Vagina (tissue), 2 donors: ENCODE measurements around the gene ABCG2.

ENCODE experiments used
- POLR2A ChIP-seq, 2 donors: fragments of 450-650 bp; IDR thresholded peaks; one replicate each; pipeline ENCODE4 v1.6.1; 2017; ENCODE audit warnings: antibody characterized with exemption in 2 of 2, mild to moderate bottlenecking in 2 of 2, moderate library complexity in 2 of 2
- TF ChIP-seq, protein P1 (sequence below), 3 experiments: fragments of 450-650 bp in 2 of 3; fragments of 200-600 bp in 1 of 3; sonication (generic) in 1 of 3; IDR thresholded peaks; one replicate each; pipeline ENCODE4 v1.5.1; 2017 to 2019; ENCODE audit warnings: antibody characterized with exemption in 3 of 3, mild to moderate bottlenecking in 2 of 3, moderate library complexity in 2 of 3

DNA sequence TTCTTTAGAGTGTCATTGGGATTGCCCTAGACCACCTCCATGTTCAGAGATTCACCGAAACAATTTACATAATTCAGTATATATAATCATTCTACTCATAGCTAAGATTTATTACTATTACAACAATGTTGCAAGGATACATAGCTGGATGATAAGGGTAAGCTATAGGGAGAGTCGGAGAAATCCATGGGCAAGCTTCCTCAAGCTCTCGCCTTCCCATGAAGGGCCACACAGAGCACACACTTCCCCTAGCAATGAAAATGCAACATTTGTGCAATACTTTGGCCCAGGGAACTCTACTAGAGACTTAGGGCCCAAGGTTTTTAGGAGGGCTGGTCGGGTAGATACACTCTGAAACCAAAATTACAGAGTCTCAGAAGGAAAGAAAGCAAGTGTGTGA is 49.7 kb upstream of the ABCG2 start:
- TF ChIP-seq, protein P1, sequence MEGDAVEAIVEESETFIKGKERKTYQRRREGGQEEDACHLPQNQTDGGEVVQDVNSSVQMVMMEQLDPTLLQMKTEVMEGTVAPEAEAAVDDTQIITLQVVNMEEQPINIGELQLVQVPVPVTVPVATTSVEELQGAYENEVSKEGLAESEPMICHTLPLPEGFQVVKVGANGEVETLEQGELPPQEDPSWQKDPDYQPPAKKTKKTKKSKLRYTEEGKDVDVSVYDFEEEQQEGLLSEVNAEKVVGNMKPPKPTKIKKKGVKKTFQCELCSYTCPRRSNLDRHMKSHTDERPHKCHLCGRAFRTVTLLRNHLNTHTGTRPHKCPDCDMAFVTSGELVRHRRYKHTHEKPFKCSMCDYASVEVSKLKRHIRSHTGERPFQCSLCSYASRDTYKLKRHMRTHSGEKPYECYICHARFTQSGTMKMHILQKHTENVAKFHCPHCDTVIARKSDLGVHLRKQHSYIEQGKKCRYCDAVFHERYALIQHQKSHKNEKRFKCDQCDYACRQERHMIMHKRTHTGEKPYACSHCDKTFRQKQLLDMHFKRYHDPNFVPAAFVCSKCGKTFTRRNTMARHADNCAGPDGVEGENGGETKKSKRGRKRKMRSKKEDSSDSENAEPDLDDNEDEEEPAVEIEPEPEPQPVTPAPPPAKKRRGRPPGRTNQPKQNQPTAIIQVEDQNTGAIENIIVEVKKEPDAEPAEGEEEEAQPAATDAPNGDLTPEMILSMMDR (IDR thresholded peaks at IDR 0.05) = no peak
- no peak for TF ChIP-seq POLR2A (IDR thresholded peaks at IDR 0.05)
